Cerebellar cortex (tissue), 1 donor: ENCODE measurements around the gene ASCC3.
"Not testable (repeated sequence)": the region's sequence is repeated elsewhere in the genome, so short reads cannot be mapped to it uniquely, and the experiment has no call there.

Source experiments
- DNase-seq: peaks from one replicate; pipeline ENCODE4 v3.0.0-alpha.2; 2015; ENCODE audit warnings: low spot score

The ASCC3 gene

GRCh38 chr6:100808638-100809275 lies 72.4 kb downstream of the ASCC3 start:
- DNase-seq, result no peak

- DNase-seq, result no peak
Measured at GRCh38 chr6:100806296-100806695, 74.8 kb downstream of the ASCC3 start.

- peak; percentile 20 for DNase-seq
Measured at GRCh38 chr6:100803264-100804045, 77.7 kb downstream of the ASCC3 start.

GRCh38 chr6:100801036-100801435 lies 80.1 kb downstream of the ASCC3 start:
- no peak for DNase-seq

- DNase-seq, result peak; percentile 10
Measured at GRCh38 chr6:100796049-100796823, 84.9 kb downstream of the ASCC3 start.

- no peak for DNase-seq
Measured at GRCh38 chr6:100790084-100790483, 91.0 kb downstream of the ASCC3 start.

- no peak for DNase-seq
Measured at GRCh38 chr6:100785982-100786381, 95.1 kb downstream of the ASCC3 start.

- no peak for DNase-seq
Measured at GRCh38 chr6:100780648-100781047, 100.5 kb downstream of the ASCC3 start.

GRCh38 chr6:100775667-100776066 lies 105.5 kb downstream of the ASCC3 start:
- no peak for DNase-seq

- no peak for DNase-seq
Measured at GRCh38 chr6:100774681-100775080, 106.4 kb downstream of the ASCC3 start.

GRCh38 chr6:100768816-100769351 lies 112.2 kb downstream of the ASCC3 start:
- DNase-seq, result no peak

- no peak for DNase-seq
Measured at GRCh38 chr6:100763617-100764241, 117.4 kb downstream of the ASCC3 start.

- no peak for DNase-seq
Measured at GRCh38 chr6:100761841-100762240, 119.3 kb downstream of the ASCC3 start.

- not testable (repeated sequence) for DNase-seq
Measured at GRCh38 chr6:100758386-100758785, 122.7 kb downstream of the ASCC3 start.

- DNase-seq, result no peak
Measured at GRCh38 chr6:100753421-100753820, 127.7 kb downstream of the ASCC3 start.

- no peak for DNase-seq
Measured at GRCh38 chr6:100751590-100751989, 129.5 kb downstream of the ASCC3 start.

- no peak for DNase-seq
Measured at GRCh38 chr6:100745419-100746041, 135.6 kb downstream of the ASCC3 start.

- no peak for DNase-seq
Measured at GRCh38 chr6:100740439-100740838, 140.7 kb downstream of the ASCC3 start.

GRCh38 chr6:100737720-100738119 lies 143.4 kb downstream of the ASCC3 start:
- DNase-seq, result not testable (repeated sequence)

- DNase-seq, result no peak
Measured at GRCh38 chr6:100731411-100731810, 149.7 kb downstream of the ASCC3 start.
